A549 (cell line): ENCODE results near the gene KMT2C. TPM values are rescaled to one million over a fixed set of nuclear protein-coding genes. Genes with fewer than 3 reads are reported as not detected.

Experiments
- ATAC-seq, 2 experiments: fragments of 200-7000 bp in 1 of 2; fragments of >200 bp in 1 of 2; cut with Nextera tagmentation in 1 of 2; cut with Tn5 transposase in 1 of 2; 3 replicates each; pipeline versions ENCODE4 v1.8.0 to v1.9.1; 2018 to 2020; ENCODE audit warnings: mild to moderate bottlenecking in 1 of 2, moderate library complexity in 1 of 2
- CTCF ChIA-PET: fragments of 300-600 bp; sonication (Branson Sonifier 250); formaldehyde crosslinking; extraction: SDS; loops from one replicate; lab custom pipeline; 2021; ENCODE audit warnings: antibody characterized with exemption, inconsistent platforms; lab: Yijun Ruan, JAX
- POLR2A ChIA-PET: fragments of 350-600 bp; formaldehyde crosslinking; extraction: SDS; loops from one replicate; lab custom pipeline; 2021; ENCODE audit warnings: antibody characterized with exemption, inconsistent platforms; lab: Yijun Ruan, JAX
- DNase-seq, 2 experiments: peaks; one replicate each; pipeline versions ENCODE4 v3.0.0 to v3.0.0-alpha.2; 2011 to 2016; ENCODE audit warnings: low read depth in 1 of 2, low spot score in 1 of 2
- FAIRE-seq: peaks from 2 replicates; lab custom pipeline; 2011; peaks lifted over from hg19 to GRCh38; lab: Jason Lieb, UNC
- H3K27ac ChIP-seq, 2 experiments: fragments of >200 bp; sonication (Bioruptor Twin); formaldehyde crosslinking; 3 replicates each; pipeline ENCODE4 v1.5.1; 2016 to 2017
- H3K4me1 ChIP-seq: fragments of >200 bp; sonication (Bioruptor Twin); formaldehyde crosslinking; 3 replicates; pipeline ENCODE4 v1.6.1; 2016
- H3K4me2 ChIP-seq: fragments of >200 bp; sonication (Bioruptor Twin); formaldehyde crosslinking; 3 replicates; pipeline ENCODE4 v1.6.1; 2016
- H3K4me3 ChIP-seq: fragments of >200 bp; sonication (Bioruptor Twin); formaldehyde crosslinking; 3 replicates; pipeline ENCODE4 v1.5.1; 2016
- H3K9me3 ChIP-seq: fragments of >200 bp; sonication (Bioruptor Twin); formaldehyde crosslinking; 3 replicates; pipeline ENCODE4 v1.6.1; 2016
- BHLHE40 ChIP-seq: IDR thresholded peaks from 2 replicates; pipeline ENCODE4 v1.6.1; 2012; ENCODE audit warnings: low read depth, low read length, inconsistent platforms
- CHD2 ChIP-seq: fragments of 150-350 bp; IDR thresholded peaks from 2 replicates; pipeline ENCODE4 v1.6.1; 2014; ENCODE audit warnings: low read length; ENCODE audit not compliant: partially characterized antibody
- CHD4 ChIP-seq: fragments of 200-600 bp; sonication (generic); IDR thresholded peaks from 2 replicates; pipeline ENCODE4 v1.6.1; 2016; ENCODE audit warnings: antibody characterized with exemption, mild to moderate bottlenecking, borderline replicate concordance
- EHF ChIP-seq: fragments of 250-450 bp; sonication (Bioruptor Pico); IDR thresholded peaks from 2 replicates; pipeline ENCODE4 v1.5.0; 2020; ENCODE audit warnings: mild to moderate bottlenecking
- EHMT2 ChIP-seq: fragments of 200-600 bp; sonication (generic); IDR thresholded peaks from 2 replicates; pipeline ENCODE4 v1.6.1; 2016; ENCODE audit warnings: antibody characterized with exemption, low read depth, mild to moderate bottlenecking, moderate library complexity
- EP300 ChIP-seq, 2 experiments: fragments of >200 bp; sonication (Bioruptor Twin); formaldehyde crosslinking; IDR thresholded peaks; 2 replicates in 1 of 2; 3 replicates in 1 of 2; pipeline ENCODE4 v1.6.1; 2016 to 2017
- FOSB ChIP-seq: fragments of 250-450 bp; sonication (Bioruptor Pico); IDR thresholded peaks from 2 replicates; pipeline ENCODE4 v1.5.0; 2020; ENCODE audit warnings: mild to moderate bottlenecking, moderate library complexity
- FOSL2 ChIP-seq, 2 experiments: fragments of 450-650 bp in 1 of 2; fragments of >200 bp in 1 of 2; sonication (Bioruptor Twin) in 1 of 2; formaldehyde crosslinking; IDR thresholded peaks; 2 replicates each; pipeline versions ENCODE4 v1.5.0 to v1.6.1; 2016 to 2020; ENCODE audit warnings: mild to moderate bottlenecking in 1 of 2, moderate library complexity in 1 of 2
- FOXS1 ChIP-seq: fragments of 250-450 bp; sonication (Bioruptor Pico); IDR thresholded peaks from 2 replicates; pipeline ENCODE4 v1.5.0; 2020; ENCODE audit warnings: mild to moderate bottlenecking, moderate library complexity
- GATA3 ChIP-seq: IDR thresholded peaks from 2 replicates; pipeline ENCODE4 v1.6.1; 2012; ENCODE audit warnings: borderline replicate concordance
- HEYL ChIP-seq: fragments of 250-450 bp; sonication (Bioruptor Pico); IDR thresholded peaks from 2 replicates; pipeline ENCODE4 v1.8.0; 2021; ENCODE audit warnings: mild to moderate bottlenecking, moderate library complexity
- JUN ChIP-seq, 2 experiments: fragments of >200 bp; sonication (Bioruptor Twin); formaldehyde crosslinking; IDR thresholded peaks; 2 replicates in 1 of 2; 3 replicates in 1 of 2; pipeline ENCODE4 v1.6.1; 2016 to 2017
- JUNB ChIP-seq: fragments of >200 bp; sonication (Bioruptor Twin); formaldehyde crosslinking; IDR thresholded peaks from 2 replicates; pipeline ENCODE4 v1.6.1; 2016
- MAFK ChIP-seq: fragments of 450-650 bp; IDR thresholded peaks from 2 replicates; pipeline ENCODE4 v1.6.1; 2014; ENCODE audit not compliant: partially characterized antibody
- MAZ ChIP-seq: fragments of 150-350 bp; IDR thresholded peaks from 2 replicates; pipeline ENCODE4 v1.6.1; 2014; ENCODE audit warnings: antibody characterized with exemption, low read depth, low read length, borderline replicate concordance
- NFE2L2 ChIP-seq: fragments of 150-350 bp; conservative IDR thresholded peaks from 2 replicates; pipeline ENCODE4 v1.6.1; 2014; ENCODE audit warnings: low read length
- NR3C1 ChIP-seq: fragments of >200 bp; sonication (Bioruptor Twin); formaldehyde crosslinking; IDR thresholded peaks from 3 replicates; pipeline ENCODE4 v1.6.1; 2017
- PHF8 ChIP-seq: fragments of 200-600 bp; sonication (generic); IDR thresholded peaks from 2 replicates; pipeline ENCODE4 v1.6.1; 2016; ENCODE audit warnings: low read depth, mild to moderate bottlenecking, antibody characterized with exemption, moderate library complexity, borderline replicate concordance
- POLR2A ChIP-seq: IDR thresholded peaks from 2 replicates; pipeline ENCODE4 v1.6.1; 2012; ENCODE audit warnings: mild to moderate bottlenecking, low read length
- RAD21 ChIP-seq, 2 experiments: fragments of >200 bp in 1 of 2; sonication (Bioruptor Twin) in 1 of 2; formaldehyde crosslinking in 1 of 2; IDR thresholded peaks in 1 of 2; conservative IDR thresholded peaks in 1 of 2; 2 replicates in 1 of 2; 3 replicates in 1 of 2; pipeline ENCODE4 v1.6.1; 2012 to 2018; ENCODE audit warnings: inconsistent platforms in 1 of 2
- RARB ChIP-seq: fragments of 250-450 bp; sonication (Bioruptor Pico); IDR thresholded peaks from 2 replicates; pipeline ENCODE4 v1.8.0; 2021; ENCODE audit warnings: mild to moderate bottlenecking, moderate library complexity
- RCOR1 ChIP-seq: fragments of 150-350 bp; IDR thresholded peaks from 2 replicates; pipeline ENCODE4 v1.6.1; 2014; ENCODE audit warnings: antibody characterized with exemption, low read length, low read depth
- RNF2 ChIP-seq: fragments of 200-600 bp; sonication (generic); IDR thresholded peaks from 2 replicates; pipeline ENCODE4 v1.6.1; 2016; ENCODE audit warnings: low read depth, mild to moderate bottlenecking, antibody characterized with exemption, moderate library complexity, borderline replicate concordance
- SMC3 ChIP-seq: fragments of >200 bp; sonication (Bioruptor Twin); formaldehyde crosslinking; IDR thresholded peaks from 3 replicates; pipeline ENCODE4 v1.6.1; 2018; ENCODE audit warnings: inconsistent platforms
- TP53 ChIP-seq: fragments of 250-450 bp; sonication (Bioruptor Pico); IDR thresholded peaks from 2 replicates; pipeline ENCODE4 v1.5.0; 2021; ENCODE audit warnings: mild to moderate bottlenecking, moderate library complexity
- ZC3H11A ChIP-seq: fragments of 450-650 bp; IDR thresholded peaks from 2 replicates; pipeline ENCODE4 v1.6.1; 2014; ENCODE audit warnings: antibody characterized with exemption, mild to moderate bottlenecking
- ZNF302 ChIP-seq: fragments of 250-450 bp; sonication (Bioruptor Pico); IDR thresholded peaks from 2 replicates; pipeline ENCODE4 v1.9.0; 2021; ENCODE audit warnings: inconsistent platforms, mild to moderate bottlenecking, moderate library complexity
- ZSCAN20 ChIP-seq: fragments of 250-450 bp; sonication (Bioruptor Pico); IDR thresholded peaks from 2 replicates; pipeline ENCODE4 v1.8.0; 2022; ENCODE audit warnings: mild to moderate bottlenecking, moderate library complexity
- WGBS: methylation state at CpG from one replicate; pipeline ENCODE4 v1.1.6; 2017; ENCODE audit errors: missing lambda C conversion rate; 5-methylcytosine and 5-hydroxymethylcytosine counted together
- polyA plus RNA-seq, 4 experiments: library from polyadenylated mRNA; depleted of rRNA in 3 of 4; stranded (reverse); fragments of >200 nt; fragmentation: RNase III in 1 of 4; extraction: RNeasy Plus Mini Kit Qiagen cat#74134 plus additional on column Dnase treatment in 1 of 4; gene quantifications; 2 replicates in 3 of 4; 3 replicates in 1 of 4; pipeline ENCODE4 v1.2.3, GENCODE V29; 2011 to 2017
- TF ChIP-seq, protein P1 (sequence below): fragments of >200 bp; sonication (Bioruptor Twin); formaldehyde crosslinking; IDR thresholded peaks from 3 replicates; pipeline ENCODE4 v1.5.1; 2016
- TF ChIP-seq, protein P2 (sequence below): fragments of 250-450 bp; sonication (Bioruptor Pico); IDR thresholded peaks from 2 replicates; pipeline ENCODE4 v1.5.0; 2020; ENCODE audit warnings: low read depth, mild to moderate bottlenecking, moderate library complexity
- TF ChIP-seq, protein P3 (sequence below): IDR thresholded peaks from 2 replicates; pipeline ENCODE4 v1.6.1; 2012
- TF ChIP-seq, protein P4 (sequence below): fragments of 450-650 bp; IDR thresholded peaks from 2 replicates; pipeline ENCODE4 v1.6.1; 2014; ENCODE audit warnings: antibody characterized with exemption

Gene KMT2C
- polyA plus RNA-seq, 2 of the 4 experiments (the other 2 are of a cell fraction), result 4.2 to 13.1 TPM

DNA sequence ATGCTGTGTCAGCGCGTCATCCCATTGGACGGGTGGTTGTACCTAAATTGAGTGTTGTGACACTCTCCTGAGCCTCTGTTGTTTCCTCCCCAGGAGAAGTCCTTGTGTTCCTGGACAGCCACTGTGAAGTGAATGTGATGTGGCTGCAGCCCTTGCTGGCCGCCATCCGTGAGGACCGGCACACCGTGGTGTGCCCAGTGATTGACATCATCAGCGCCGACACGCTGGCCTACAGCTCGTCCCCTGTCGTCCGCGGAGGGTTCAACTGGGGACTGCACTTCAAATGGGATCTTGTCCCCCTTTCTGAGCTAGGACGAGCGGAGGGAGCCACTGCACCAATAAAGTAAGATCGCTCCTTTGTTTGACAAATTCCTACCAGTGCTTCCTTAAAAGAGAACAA, 327.9 kb downstream of the KMT2C start:
- WGBS, result 98% methylated on average over 17 of the region's 17 CpGs
- no peak for TF ChIP-seq POLR2A
- TF ChIP-seq EHF, result no peak
- no peak for TF ChIP-seq JUNB
- peak; percentile 7 for TF ChIP-seq MAFK
- no peak for TF ChIP-seq NFE2L2
- TF ChIP-seq, all 56 proteins: peak for 1
- FAIRE-seq, result no peak
- CTCF ChIA-PET, result no interaction called here
- H3K4me1 ChIP-seq, result no peaks in the 10 kb centered on the region
- DNase-seq, result no peak
- H3K27ac ChIP-seq, result no peak overlapping the region
- POLR2A ChIA-PET, result no interaction called here
- no peak overlapping the region for H3K4me3 ChIP-seq
- ATAC-seq, result no peak
- H3K4me2 ChIP-seq, result no peak overlapping the region
- no peaks in the 10 kb centered on the region for H3K9me3 ChIP-seq

DNA sequence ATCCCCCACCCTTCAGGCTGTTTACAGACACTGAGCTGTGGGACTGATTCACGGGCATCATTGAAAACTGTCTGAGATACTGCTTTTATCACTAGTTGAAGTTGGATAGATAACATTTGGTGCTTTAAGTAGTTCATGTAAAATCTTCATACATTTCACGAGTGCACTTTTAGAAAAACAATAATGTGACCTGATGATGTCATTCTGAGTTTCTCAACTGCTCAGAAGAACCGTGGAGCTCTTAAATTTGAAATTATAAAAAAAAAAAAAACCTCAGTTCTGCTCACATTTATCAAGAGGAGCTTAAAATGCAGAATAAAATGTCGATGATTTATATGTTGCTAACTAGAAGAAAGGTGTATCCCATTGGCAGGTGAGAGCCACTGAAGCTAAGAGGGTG, 328.8 kb downstream of the KMT2C start:
- ChIA-PET POLR2A (no interaction called here), CTCF (no interaction called here)
- Histone ChIP-seq H3K4me1 (no peaks in the 10 kb centered on the region), H3K4me3 (no peak overlapping the region), H3K4me2 (no peak overlapping the region), H3K9me3 (no peaks in the 10 kb centered on the region), H3K27ac (no peak overlapping the region)
- DNase-seq, result no peak
- no peak for ATAC-seq
- WGBS, result 71% methylated on average over 4 of the region's 4 CpGs
- TF ChIP-seq EHF (no peak), GATA3 (no peak), SMC3 (no peak), TP53 (CRISPR knock-in tag) (no peak), HEYL (CRISPR knock-in tag) (no peak), RCOR1 (no peak), ZNF302 (CRISPR knock-in tag) (no peak), ZSCAN20 (CRISPR knock-in tag) (no peak), FOSB (CRISPR knock-in tag) (no peak), RNF2 (no peak), CHD4 (no peak), POLR2A (no peak), EHMT2 (no peak), ZC3H11A (no peak), RARB (CRISPR knock-in tag) (no peak), JUN (IDR thresholded peaks at IDR 0.05) (no peak), RAD21 (conservative IDR thresholded peaks at IDR 0.05 in 1 of 2, IDR thresholded peaks at IDR 0.05 in 1 of 2) (no peak), FOXS1 (no peak)
- TF ChIP-seq, protein P1, sequence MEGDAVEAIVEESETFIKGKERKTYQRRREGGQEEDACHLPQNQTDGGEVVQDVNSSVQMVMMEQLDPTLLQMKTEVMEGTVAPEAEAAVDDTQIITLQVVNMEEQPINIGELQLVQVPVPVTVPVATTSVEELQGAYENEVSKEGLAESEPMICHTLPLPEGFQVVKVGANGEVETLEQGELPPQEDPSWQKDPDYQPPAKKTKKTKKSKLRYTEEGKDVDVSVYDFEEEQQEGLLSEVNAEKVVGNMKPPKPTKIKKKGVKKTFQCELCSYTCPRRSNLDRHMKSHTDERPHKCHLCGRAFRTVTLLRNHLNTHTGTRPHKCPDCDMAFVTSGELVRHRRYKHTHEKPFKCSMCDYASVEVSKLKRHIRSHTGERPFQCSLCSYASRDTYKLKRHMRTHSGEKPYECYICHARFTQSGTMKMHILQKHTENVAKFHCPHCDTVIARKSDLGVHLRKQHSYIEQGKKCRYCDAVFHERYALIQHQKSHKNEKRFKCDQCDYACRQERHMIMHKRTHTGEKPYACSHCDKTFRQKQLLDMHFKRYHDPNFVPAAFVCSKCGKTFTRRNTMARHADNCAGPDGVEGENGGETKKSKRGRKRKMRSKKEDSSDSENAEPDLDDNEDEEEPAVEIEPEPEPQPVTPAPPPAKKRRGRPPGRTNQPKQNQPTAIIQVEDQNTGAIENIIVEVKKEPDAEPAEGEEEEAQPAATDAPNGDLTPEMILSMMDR, result no peak
- TF ChIP-seq, protein P2, sequence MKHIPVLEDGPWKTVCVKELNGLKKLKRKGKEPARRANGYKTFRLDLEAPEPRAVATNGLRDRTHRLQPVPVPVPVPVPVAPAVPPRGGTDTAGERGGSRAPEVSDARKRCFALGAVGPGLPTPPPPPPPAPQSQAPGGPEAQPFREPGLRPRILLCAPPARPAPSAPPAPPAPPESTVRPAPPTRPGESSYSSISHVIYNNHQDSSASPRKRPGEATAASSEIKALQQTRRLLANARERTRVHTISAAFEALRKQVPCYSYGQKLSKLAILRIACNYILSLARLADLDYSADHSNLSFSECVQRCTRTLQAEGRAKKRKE (CRISPR knock-in tag), result no peak
- no peak for FAIRE-seq

DNA sequence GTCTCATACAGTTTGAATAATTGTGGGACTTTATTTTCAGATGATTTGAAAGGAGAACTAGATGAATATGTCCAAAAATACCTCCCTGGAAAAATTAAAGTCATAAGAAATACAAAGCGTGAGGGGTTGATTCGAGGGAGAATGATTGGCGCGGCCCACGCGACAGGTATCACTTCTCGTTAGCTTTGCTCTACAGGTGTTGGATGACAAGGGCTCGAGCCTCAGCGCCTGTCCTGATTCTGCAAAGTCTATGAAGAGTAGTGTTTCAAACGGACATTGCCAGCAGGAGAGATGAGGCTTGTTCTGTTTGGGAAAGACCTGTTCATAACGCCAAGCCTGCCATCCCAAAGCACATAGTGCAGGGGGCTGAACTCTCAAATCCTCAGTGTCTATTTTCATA, 330.6 kb downstream of the KMT2C start:
- WGBS, result 88% methylated on average over 11 of the region's 11 CpGs
- no peaks in the 10 kb centered on the region for H3K9me3 ChIP-seq
- no peak overlapping the region for H3K4me3 ChIP-seq
- no peak for ATAC-seq
- no peak for DNase-seq
- H3K27ac ChIP-seq, result no peak overlapping the region
- H3K4me1 ChIP-seq, result no peaks in the 10 kb centered on the region
- CTCF ChIA-PET, result no interaction called here
- no peak overlapping the region for H3K4me2 ChIP-seq
- POLR2A ChIA-PET, result no interaction called here
- no peak for FAIRE-seq
- TF ChIP-seq ZNF302 (CRISPR knock-in tag) (no peak), MAZ (no peak), ZSCAN20 (CRISPR knock-in tag) (no peak), POLR2A (no peak), EHMT2 (no peak), CHD2 (no peak), EP300 (IDR thresholded peaks at IDR 0.05) (no peak), ZC3H11A (no peak), NR3C1 (no peak), BHLHE40 (no peak), PHF8 (no peak), EHF (no peak), FOSL2 (IDR thresholded peaks at IDR 0.05) (no peak), FOSL2 (CRISPR knock-in tag; IDR thresholded peaks at IDR 0.05) (no peak), NFE2L2 (no peak)
- TF ChIP-seq, protein P3, sequence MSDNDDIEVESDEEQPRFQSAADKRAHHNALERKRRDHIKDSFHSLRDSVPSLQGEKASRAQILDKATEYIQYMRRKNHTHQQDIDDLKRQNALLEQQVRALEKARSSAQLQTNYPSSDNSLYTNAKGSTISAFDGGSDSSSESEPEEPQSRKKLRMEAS, result no peak
- TF ChIP-seq, protein P4, sequence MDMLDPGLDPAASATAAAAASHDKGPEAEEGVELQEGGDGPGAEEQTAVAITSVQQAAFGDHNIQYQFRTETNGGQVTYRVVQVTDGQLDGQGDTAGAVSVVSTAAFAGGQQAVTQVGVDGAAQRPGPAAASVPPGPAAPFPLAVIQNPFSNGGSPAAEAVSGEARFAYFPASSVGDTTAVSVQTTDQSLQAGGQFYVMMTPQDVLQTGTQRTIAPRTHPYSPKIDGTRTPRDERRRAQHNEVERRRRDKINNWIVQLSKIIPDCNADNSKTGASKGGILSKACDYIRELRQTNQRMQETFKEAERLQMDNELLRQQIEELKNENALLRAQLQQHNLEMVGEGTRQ, result no peak
- TF ChIP-seq, protein P1, result no peak
